GM18951 (cell line): Measurements from ENCODE around the gene TBC1D5.

Experiments
- POLR2A ChIP-seq: IDR thresholded peaks from 4 replicates; pipeline ENCODE4 v1.6.1; 2011; ENCODE audit warnings: mild to moderate bottlenecking; ENCODE audit not compliant: insufficient read length, insufficient read depth; ENCODE audit errors: extremely low read depth
- in situ Hi-C: fragments of 300-500 bp; cut with MboI; formaldehyde crosslinking; loops from one replicate; pipeline ENCODE4 v1.12.0; 2022; ENCODE audit warnings: low sequenced_read_pairs, mixed read lengths, inconsistent platforms; ENCODE audit not compliant: unreplicated experiment

TBC1D5 gene

DNA sequence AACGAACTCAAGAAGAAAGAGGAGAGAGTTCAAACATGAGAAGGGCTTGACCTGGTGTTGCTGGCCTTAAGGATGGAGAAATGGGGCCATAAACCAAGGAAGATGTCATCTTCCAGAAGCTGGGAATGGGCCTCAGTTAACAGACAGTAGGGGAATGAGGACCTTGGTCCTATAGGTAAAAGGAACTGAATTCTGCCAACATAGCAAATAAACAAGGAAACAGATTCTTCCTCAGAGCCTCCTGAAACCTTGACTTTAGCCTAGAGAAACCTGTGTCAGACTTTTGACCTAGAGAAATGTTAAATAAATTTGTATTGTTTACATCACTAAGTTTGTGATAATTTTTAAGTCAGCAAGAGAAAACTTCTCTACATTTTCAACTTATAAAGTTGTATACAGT, 520.9 kb downstream of the TBC1D5 start:
- in situ Hi-C loops = no loop called here
- no peak for TF ChIP-seq POLR2A

DNA sequence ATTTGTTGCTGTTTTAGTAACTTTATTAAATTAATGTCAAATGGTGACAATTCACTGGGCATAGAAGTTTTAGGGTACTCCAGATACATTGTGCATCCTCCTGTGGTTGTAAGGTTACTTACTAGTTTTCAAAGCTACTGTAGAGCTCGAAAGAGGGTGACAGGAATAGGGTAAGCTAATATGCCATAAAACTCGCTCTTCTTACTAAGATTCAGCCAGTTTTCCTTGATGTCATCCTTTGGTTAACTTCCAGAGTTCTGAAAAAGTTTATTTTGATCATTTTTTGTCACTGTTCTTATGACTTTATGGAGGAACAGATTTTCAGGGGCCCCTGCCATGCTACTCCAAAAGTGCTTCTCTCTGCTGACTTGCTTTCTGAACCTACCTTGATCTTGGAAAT, 522.8 kb downstream of the TBC1D5 start:
- no peak for TF ChIP-seq POLR2A
- in situ Hi-C loops = no loop called here

DNA sequence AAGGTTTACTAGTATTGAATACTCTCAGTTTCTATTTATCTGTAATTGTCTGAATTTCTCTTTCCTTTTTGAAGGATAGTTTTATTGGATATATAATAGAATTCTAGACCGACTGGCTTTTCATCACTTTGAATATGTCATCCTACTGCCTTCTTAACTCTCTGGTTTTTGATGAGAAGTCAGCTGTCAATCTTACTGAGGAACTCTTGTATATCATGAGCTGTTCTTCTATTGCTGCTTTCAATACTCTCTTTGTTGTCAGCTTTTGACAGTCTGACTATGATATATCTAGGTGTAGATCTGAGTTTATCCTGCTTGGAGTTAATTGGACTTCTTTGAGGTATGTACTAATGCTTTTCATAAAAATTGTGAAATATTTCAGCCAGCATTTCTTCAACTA, 523.8 kb downstream of the TBC1D5 start:
- in situ Hi-C loops = no loop called here
- no peak for TF ChIP-seq POLR2A

DNA sequence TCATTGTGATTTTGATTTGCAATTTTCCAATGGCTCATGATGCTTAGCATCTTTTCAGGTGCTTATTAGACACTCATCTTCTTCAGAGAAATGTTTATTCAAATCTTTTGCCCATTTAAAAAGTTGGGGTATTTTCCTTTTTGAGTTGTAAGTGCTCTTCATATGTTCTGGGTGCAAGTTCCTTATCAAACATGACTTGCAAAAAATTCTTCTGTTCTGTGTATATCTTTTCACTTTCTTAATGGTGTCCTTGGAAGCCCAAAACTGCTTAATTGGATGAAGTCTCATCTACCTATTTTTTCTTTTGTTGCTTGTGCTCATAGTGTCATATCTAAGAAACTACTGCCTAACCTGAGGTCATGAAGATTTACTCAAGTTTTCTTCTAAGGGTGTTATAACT, 524.8 kb downstream of the TBC1D5 start:
- no peak for TF ChIP-seq POLR2A

DNA sequence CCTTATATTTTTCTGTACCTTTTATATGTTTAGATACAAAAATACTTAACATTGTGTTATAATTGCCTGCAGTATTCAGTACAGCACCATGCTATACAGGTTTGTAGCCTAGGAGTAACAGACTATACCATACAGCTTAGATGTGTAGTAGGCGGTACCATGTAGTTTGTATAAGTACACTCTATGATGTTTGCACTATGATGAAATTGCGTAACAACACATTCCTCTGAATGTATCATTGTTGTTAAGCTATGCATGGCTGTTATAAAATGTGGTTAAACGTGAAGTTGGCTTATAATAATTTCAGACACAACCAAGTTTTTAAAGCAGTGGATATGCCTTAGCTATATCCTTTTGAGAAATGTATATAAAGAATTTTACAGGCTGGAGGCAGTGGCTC, 529.3 kb downstream of the TBC1D5 start:
- in situ Hi-C loops = no loop called here
- no peak for TF ChIP-seq POLR2A

More for the DNA sequence above, 524.8 kb downstream of the TBC1D5 start:
- in situ Hi-C loops = no loop called here

DNA sequence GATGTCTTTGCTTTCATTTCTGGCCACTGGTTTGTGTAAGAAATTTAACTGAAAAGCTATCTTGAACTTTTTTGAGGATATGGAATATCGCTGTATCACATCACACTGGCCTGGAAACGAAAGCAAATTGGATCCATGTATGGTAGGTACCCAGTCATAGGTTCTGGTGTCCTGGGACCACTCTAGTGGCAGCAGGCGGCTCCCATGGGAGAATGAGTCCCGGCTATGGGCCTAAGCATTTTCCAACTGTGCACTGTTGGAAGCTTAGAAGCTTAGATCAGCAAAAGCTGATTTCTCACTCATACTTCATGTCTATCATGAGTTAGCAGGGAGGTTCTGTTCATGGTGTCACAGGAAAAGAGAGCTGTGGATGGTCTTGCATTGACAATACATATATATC, 534.5 kb downstream of the TBC1D5 start:
- no peak for TF ChIP-seq POLR2A

DNA sequence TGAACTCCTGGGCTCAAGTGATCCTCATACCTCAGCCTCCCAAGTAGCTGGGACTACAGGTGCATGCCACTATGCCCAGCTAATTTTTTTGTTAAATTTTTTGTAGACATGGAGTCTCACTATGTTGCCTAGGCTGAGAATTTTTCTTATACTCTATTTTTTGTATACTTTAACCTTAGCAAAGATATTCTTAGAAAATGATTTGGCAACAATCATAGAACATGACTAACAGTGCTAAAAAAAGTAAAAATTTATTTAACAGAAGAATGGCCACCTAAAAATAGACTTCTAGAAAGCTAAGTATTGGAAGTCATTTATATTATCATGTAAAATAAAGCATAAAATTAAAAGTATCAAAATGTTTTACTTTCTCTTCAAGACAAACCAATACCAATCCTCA, 535.4 kb downstream of the TBC1D5 start:
- in situ Hi-C loops = no loop called here

More for the DNA sequence above, 534.5 kb downstream of the TBC1D5 start:
- in situ Hi-C loops = no loop called here

DNA sequence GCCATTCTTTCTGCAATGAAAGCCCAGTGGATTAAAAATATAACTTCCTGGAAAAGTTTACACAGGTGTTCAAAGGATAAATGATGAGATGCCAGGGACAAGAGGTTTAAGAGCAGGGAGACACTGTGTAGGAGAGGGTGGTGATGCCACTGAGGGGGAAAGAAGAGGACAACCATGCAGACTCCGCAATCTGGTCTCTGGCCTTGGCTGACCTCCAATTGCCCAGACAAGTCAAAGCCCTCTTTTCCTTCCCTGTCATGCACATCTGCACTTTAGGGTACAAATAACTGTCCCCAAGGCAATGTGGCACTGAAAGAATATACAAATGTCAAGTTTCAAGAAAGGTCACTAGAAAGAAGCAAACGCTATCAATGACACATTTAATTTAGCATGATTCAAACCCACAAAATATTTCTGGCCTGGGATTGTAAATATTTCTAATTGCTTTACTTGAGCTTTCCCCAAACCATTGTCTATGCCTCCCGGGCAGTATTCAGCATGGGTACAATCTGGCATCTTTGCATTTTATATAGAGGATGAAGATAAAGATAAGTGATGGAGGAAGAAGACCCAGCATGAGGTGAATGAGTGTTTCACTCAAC, 538.3 kb downstream of the TBC1D5 start:
- in situ Hi-C loops = no loop called here
- TF ChIP-seq POLR2A = no peak

More for the DNA sequence above, 535.4 kb downstream of the TBC1D5 start:
- no peak for TF ChIP-seq POLR2A

DNA sequence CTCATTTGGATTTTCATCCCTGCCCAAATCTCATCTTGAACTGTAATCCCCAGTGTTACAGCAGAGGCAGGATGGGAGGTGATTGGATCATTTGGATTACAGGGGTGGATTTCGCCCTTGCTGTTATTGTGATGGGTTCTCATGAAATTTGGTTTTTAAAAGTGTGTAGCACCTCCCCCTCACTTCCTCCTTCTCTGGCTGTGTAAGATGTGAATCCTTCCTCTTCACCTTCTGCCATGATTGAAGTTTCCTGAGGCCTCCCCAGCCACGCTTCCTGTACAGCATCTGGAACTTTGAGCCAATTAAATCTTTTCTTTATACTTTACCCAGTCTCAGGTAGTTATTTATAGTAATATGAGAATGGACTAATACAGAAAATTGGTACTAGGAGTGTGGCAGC, 540.9 kb downstream of the TBC1D5 start:
- in situ Hi-C loops = no loop called here
- TF ChIP-seq POLR2A = no peak

DNA sequence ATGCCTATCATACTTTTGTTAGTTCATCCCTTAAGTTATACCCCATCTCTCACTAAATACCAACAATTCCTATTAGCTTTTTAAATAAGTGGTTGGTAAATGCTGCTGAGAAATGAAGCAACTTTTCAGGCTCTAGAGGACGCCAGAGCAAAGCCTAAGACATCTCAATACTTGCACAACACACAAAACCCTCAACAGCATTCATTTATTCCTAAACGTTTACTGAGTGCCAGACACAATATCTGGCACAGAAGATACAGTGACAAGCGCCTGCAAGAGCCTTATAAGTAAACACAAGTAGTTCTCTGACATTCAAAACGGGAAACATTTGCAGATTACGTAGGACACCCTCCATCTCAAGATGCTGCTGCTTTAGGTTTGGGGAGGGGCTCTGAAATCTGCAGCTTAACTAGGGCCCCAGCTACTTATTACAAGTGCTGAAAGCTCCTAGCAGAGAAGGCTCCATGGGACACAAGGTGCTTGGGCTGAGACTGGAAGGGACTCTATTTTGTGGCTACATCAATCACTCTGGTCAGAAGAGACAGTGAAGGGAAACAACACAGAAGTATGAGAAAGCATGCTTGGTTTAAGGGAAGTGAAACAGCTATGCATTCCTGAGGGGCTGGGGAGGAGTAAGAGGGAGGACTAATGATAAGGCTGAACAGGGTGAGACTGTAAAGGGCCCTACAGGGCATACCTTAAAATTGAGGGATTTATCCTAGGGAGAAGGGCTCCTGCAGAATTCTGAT, 546.4 kb downstream of the TBC1D5 start:
- TF ChIP-seq POLR2A = no peak
- in situ Hi-C loops = no loop called here

DNA sequence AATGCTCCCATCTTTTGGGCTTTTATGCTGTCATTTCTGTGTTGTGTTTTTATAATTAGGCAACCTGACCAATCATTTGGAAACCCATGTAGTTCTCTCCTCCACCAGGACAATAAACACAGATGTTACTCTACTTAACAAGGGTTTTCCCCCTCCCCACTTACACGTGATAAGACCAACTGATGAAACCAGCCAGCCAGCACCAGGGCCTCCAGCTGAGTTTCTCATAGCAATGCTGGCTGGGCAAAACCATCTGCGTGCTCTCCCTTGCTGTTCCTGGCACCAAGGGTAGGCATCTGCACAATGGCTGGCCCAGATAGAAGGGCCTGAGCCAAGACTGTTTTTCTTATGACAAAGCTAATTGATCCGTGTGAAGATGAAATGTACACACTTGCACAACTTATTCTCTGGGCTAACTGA, 547.2 kb downstream of the TBC1D5 start:
- in situ Hi-C loops = no loop called here
- no peak for TF ChIP-seq POLR2A

DNA sequence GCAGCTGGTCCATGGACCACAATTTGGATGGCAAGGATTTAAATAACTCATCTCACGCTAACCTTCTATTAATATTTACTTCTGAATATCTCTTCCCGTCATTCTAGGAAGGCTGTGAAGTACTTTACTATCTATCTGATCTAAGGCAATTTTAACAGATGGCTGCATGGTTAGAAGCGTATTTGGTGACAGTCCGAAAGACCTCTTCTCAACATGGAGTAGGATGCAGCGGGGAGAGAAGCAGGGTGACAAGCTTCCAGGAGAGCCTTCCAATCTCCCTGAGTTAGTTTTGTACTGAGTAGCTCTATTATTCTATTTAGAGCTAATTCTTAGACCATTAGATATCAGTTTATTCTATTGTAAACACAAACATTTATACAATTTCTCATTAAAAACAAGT, 548.3 kb downstream of the TBC1D5 start:
- in situ Hi-C loops = no loop called here
- TF ChIP-seq POLR2A = no peak

DNA sequence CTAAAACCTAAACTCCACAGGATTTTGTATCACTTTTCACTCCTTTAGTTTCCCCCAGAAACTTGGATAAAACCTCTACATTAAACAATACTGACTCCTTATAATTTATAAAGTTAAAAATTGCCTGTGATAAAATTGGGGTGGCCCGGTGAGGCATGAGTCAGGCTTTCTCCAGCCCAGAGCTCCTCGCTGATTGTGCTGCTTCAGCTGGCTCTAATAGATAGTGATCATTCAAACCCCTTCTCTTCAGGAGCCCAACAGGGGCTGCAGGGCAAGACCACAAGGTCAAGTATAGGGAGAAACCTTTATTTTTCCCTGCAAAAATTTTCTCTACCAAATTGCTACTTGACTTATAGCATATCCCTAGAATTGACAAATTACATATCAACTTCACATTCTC, 549.4 kb downstream of the TBC1D5 start:
- no peak for TF ChIP-seq POLR2A
- in situ Hi-C loops = no loop called here

DNA sequence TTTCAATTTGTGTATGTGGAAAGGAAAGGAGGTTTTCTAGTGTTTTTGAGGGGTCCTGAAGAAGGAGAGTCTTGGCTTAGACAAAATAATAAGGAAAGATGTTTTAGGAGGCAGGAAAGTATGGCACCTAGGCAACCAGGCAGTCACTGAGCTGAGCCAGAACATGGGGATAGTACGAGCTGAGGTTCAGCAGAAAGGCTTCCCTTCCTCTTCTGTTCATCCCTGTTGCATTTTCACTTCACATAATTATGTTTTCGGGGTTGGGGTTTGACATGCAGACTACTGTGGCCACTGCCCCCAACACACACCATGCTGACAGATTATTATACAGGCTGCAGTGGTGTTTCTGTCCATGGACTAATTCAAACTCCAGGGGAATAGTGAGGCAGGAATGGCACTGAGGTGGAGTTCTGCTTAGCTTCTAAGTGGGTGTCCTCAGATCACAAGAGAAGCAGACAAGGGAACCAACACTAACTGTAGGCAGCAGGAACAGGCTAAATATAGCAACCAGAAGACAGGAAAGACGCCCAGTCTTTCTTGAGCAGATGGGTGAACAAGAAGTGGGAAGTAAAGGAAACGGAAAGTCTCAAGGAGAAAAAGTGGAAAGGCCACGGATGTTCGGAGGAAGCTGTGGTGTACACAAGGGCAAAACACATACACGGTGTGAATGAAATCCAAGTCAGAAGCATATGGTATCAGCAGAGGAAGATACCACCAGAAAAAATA, 551.9 kb downstream of the TBC1D5 start:
- in situ Hi-C loops = no loop called here
- no peak for TF ChIP-seq POLR2A
